ENCODE results near the gene INTS14. TPM values are rescaled to one million over a fixed set of nuclear protein-coding genes. Genes with fewer than 3 reads are reported as not detected.
"Not testable (repeated sequence)": the region's sequence is repeated elsewhere in the genome, so short reads cannot be mapped to it uniquely, and the experiment has no call there.

The INTS14 gene
- total and polyA plus RNA-seq, 2 experiments from 2014 or later = 28.6 to 45.7 TPM

DNA sequence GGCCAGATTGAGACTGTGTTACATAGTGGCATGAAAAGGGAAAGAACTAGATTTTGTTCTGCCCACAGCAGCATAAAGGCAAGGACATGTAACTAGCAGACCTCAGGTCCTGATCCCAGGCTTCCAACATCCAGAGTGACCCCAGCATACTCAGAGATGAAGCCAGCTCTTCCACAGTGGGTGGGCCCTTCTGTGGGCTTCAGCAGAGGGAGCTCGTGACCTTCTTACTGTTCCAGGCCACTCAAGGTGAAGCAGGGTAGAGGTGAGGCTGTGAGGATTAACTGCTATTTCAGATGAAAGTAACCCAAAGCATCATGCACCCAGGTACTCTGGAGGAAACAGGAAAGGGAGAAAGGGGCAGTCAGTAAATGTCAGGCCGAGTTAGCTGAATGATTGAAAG lies 9.9 kb upstream of the INTS14 start:
- no peak overlapping the region for H3K27ac ChIP-seq
- no peaks in the 10 kb centered on the region for H3K79me2 ChIP-seq
- H3K27me3 ChIP-seq = no peaks in the 10 kb centered on the region
- no peak overlapping the region for H3K4me2 ChIP-seq
- WGBS (ENCODE audit: low lambda C conversion rate, missing lambda C conversion rate) = 82% methylated on average over 2 of the region's 2 CpGs
- TF ChIP-seq CTCF (IDR thresholded peaks at IDR 0.05; ENCODE audit: poor library complexity) (no peak), EZH2phosphoT487 (IDR thresholded peaks at IDR 0.05; ENCODE audit: low read depth, severe bottlenecking, unreplicated experiment) (no peak), EZH2 (IDR thresholded peaks at IDR 0.05; ENCODE audit: borderline replicate concordance) (no peak)
- no peaks in the 10 kb centered on the region for H3K4me1 ChIP-seq (ENCODE audit: insufficient read depth)
- no peaks in the 10 kb centered on the region for H3K36me3 ChIP-seq (replicated peaks; ENCODE audit: insufficient read depth, low read depth)
- H4K20me1 ChIP-seq (ENCODE audit: insufficient read depth, poor library complexity, severe bottlenecking) = no peaks in the 10 kb centered on the region
- no peak overlapping the region for H2AFZ ChIP-seq
- no peak for DNase-seq (ENCODE audit: low spot score)
- H3K4me3 ChIP-seq = no peak overlapping the region
- H3K9me3 ChIP-seq (ENCODE audit: low read depth) = no peaks in the 10 kb centered on the region
- no peaks in the 10 kb centered on the region for H3K9me2 ChIP-seq (replicated peaks; ENCODE audit: insufficient read depth)

DNA sequence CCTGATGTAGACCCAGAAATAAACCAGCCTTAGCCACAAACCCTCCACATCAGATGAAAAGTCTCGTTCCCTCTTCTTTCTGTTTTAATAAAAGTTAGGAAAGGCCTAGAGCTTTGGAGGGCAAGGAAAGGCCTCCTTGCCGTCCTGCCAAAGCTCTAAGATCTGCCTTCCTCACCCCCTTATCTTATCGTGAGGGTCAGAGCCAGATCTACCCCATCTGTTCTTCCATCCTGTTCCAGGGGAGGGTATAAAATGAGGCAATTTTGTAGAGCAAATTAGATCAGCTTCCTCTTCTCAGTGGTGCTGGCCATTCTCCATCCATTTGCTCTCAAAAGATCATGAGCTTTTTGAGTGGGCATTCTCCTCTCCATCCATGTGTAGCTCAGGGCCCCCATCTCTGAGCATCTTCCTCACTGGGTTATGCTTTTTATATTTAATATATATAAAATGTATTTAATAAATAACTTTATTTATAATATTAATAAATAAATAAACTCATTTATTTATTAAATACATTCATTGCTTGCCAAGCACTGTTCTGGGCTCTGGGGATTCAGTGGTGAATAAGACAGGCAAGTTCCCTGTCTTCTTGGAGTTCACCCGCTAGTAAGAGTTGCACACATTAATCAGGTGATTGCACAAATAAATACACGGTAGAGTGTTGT lies 8.8 kb upstream of the INTS14 start:
- TF ChIP-seq CTCF (IDR thresholded peaks at IDR 0.05; ENCODE audit: poor library complexity) (no peak), EZH2phosphoT487 (IDR thresholded peaks at IDR 0.05; ENCODE audit: low read depth, severe bottlenecking, unreplicated experiment) (no peak), EZH2 (IDR thresholded peaks at IDR 0.05; ENCODE audit: borderline replicate concordance) (no peak)
- no peaks in the 10 kb centered on the region for H3K9me2 ChIP-seq (replicated peaks; ENCODE audit: insufficient read depth)
- no peak overlapping the region for H3K4me3 ChIP-seq
- H3K9me3 ChIP-seq (ENCODE audit: low read depth) = no peaks in the 10 kb centered on the region
- no peak overlapping the region for H3K27ac ChIP-seq
- H3K79me2 ChIP-seq = no peaks in the 10 kb centered on the region
- H2AFZ ChIP-seq = no peak overlapping the region
- no peaks in the 10 kb centered on the region for H3K4me1 ChIP-seq (ENCODE audit: insufficient read depth)
- H3K27me3 ChIP-seq = no peaks in the 10 kb centered on the region
- no peaks in the 10 kb centered on the region for H4K20me1 ChIP-seq (ENCODE audit: insufficient read depth, poor library complexity, severe bottlenecking)
- H3K36me3 ChIP-seq (replicated peaks; ENCODE audit: insufficient read depth, low read depth) = no peaks in the 10 kb centered on the region
- WGBS (ENCODE audit: low lambda C conversion rate, missing lambda C conversion rate) = 62% methylated on average over 5 of the region's 5 CpGs
- no peak overlapping the region for H3K4me2 ChIP-seq
- no peak for DNase-seq (ENCODE audit: low spot score)

DNA sequence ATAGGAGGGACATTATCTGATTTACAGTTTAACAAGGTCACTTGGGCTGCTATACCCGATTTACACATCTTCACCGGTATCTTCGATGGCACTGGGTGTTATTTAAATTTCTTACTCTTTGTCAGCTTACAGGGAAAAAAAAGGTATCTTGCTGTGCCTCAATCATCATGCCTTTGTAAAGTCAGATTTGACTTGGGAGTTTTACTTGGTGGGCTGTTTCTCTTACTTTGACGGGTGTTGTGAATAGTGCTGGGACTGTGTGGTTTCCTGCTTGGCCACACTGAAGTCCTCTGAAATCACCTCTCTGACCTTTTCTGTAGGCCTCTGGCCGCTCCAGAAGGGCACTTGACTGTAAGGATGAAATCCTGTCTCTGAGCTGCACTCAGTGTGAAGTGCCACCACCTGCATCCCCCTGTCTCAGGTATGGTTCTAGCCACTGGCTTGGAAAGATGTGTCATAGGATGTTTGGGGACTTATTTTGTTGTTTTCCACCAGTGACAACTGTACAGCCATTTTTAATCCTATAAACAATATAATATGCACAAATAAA lies 7.7 kb upstream of the INTS14 start:
- Histone ChIP-seq H2AFZ (no peak overlapping the region), H3K36me3 (replicated peaks; ENCODE audit: insufficient read depth, low read depth) (no peaks in the 10 kb centered on the region), H3K27me3 (no peaks in the 10 kb centered on the region), H3K9me3 (ENCODE audit: low read depth) (no peaks in the 10 kb centered on the region), H3K4me1 (ENCODE audit: insufficient read depth) (no peaks in the 10 kb centered on the region), H3K9me2 (replicated peaks; ENCODE audit: insufficient read depth) (no peaks in the 10 kb centered on the region), H3K4me3 (no peak overlapping the region), H4K20me1 (ENCODE audit: insufficient read depth, poor library complexity, severe bottlenecking) (no peaks in the 10 kb centered on the region), H3K27ac (no peak overlapping the region), H3K4me2 (no peak overlapping the region), H3K79me2 (no peaks in the 10 kb centered on the region)
- TF ChIP-seq CTCF (IDR thresholded peaks at IDR 0.05; ENCODE audit: poor library complexity) = no peak
- TF ChIP-seq EZH2 (IDR thresholded peaks at IDR 0.05; ENCODE audit: borderline replicate concordance) = no peak
- no peak for TF ChIP-seq EZH2phosphoT487 (IDR thresholded peaks at IDR 0.05; ENCODE audit: low read depth, severe bottlenecking, unreplicated experiment)
- DNase-seq (ENCODE audit: low spot score) = no peak
- WGBS (ENCODE audit: low lambda C conversion rate, missing lambda C conversion rate) = 53% methylated on average over 5 of the region's 5 CpGs

- H3K9me2 ChIP-seq (replicated peaks; ENCODE audit: insufficient read depth); H2AFZ ChIP-seq; H3K27me3 ChIP-seq; DNase-seq (ENCODE audit: low spot score); H3K27ac ChIP-seq; H3K4me1 ChIP-seq (ENCODE audit: insufficient read depth); H3K36me3 ChIP-seq (replicated peaks; ENCODE audit: insufficient read depth, low read depth); H3K4me2 ChIP-seq; H3K9me3 ChIP-seq (ENCODE audit: low read depth); H4K20me1 ChIP-seq (ENCODE audit: insufficient read depth, poor library complexity, severe bottlenecking); H3K4me3 ChIP-seq: not testable (repeated sequence)
- H3K79me2 ChIP-seq = peaks cover 14% of the 10 kb centered on the region
- WGBS (ENCODE audit: low lambda C conversion rate, missing lambda C conversion rate) = 95% methylated on average over 1 of the region's 1 CpG
Observed at GRCh38 chr15:65615887-65616286, 5.0 kb upstream of the INTS14 start.

Measured in hepatocyte (in vitro differentiated cells).